ENCODE data around the gene PHLDB1.

- TF ChIP-seq POLR2AphosphoS5 (IDR thresholded peaks at IDR 0.05; ENCODE audit: borderline replicate concordance, low read depth, low read length) (peak; percentile 74), EZH2 (IDR thresholded peaks at IDR 0.05) (no peak)
Measured at GRCh38 chr11:118572061-118572980, 35.1 kb upstream of the PHLDB1 start, which contains the start of gene ARCN1.
